ENCODE measurements around the gene SDF2L1. TPM values are rescaled to one million over a fixed set of nuclear protein-coding genes. Genes with fewer than 3 reads are reported as not detected.
A peak's percentile ranks its signal among the peaks of the same experiment; 100 is the strongest.
"Not testable (repeated sequence)": the region's sequence is repeated elsewhere in the genome, so short reads cannot be mapped to it uniquely, and the experiment has no call there.

The SDF2L1 gene
- total RNA-seq, 2 donors from 2014 or later, result 25.6 to 30.1 TPM

GRCh38 chr22:21635771-21636510 lies 6.2 kb upstream of the SDF2L1 start:
- no peaks in the 10 kb centered on the region for H3K9me3 ChIP-seq (ENCODE audit: control insufficient read depth, low read length, poor library complexity, severe bottlenecking)
- Mint-ChIP-seq H3K4me1 (peaks cover 5% of the 10 kb centered on the region), H3K27ac (no peak overlapping the region), H3K27me3 (no peaks in the 10 kb centered on the region), H3K4me3 (no peak overlapping the region), H3K36me3 (ENCODE audit: low read depth) (no peaks in the 10 kb centered on the region)
- DNase-seq (no peak), ATAC-seq (no peak)

GRCh38 chr22:21636629-21637218 lies 5.4 kb upstream of the SDF2L1 start:
- H3K4me1 Mint-ChIP-seq, result peaks cover 9% of the 10 kb centered on the region
- no peak overlapping the region for H3K27ac Mint-ChIP-seq
- DNase-seq (no peak), ATAC-seq (no peak)
- no peak overlapping the region for H3K4me3 Mint-ChIP-seq
- no peaks in the 10 kb centered on the region for H3K36me3 Mint-ChIP-seq (ENCODE audit: low read depth)
- no peaks in the 10 kb centered on the region for H3K9me3 ChIP-seq (ENCODE audit: control insufficient read depth, low read length, poor library complexity, severe bottlenecking)
- no peaks in the 10 kb centered on the region for H3K27me3 Mint-ChIP-seq

GRCh38 chr22:21637450-21637849 lies 4.7 kb upstream of the SDF2L1 start:
- DNase-seq; H3K36me3 Mint-ChIP-seq (ENCODE audit: low read depth); H3K4me3 Mint-ChIP-seq; H3K27ac Mint-ChIP-seq; H3K27me3 Mint-ChIP-seq; H3K9me3 ChIP-seq (ENCODE audit: control insufficient read depth, low read length, poor library complexity, severe bottlenecking); ATAC-seq: not testable (repeated sequence)
- H3K4me1 Mint-ChIP-seq, result peaks cover 12% of the 10 kb centered on the region

- H3K4me1 Mint-ChIP-seq, result peaks cover 17% of the 10 kb centered on the region
- no peak overlapping the region for H3K27ac Mint-ChIP-seq
- no peak for ATAC-seq
- DNase-seq, result no peak
- H3K4me3 Mint-ChIP-seq, result no peak overlapping the region
- H3K9me3 ChIP-seq (ENCODE audit: control insufficient read depth, low read length, poor library complexity, severe bottlenecking), result no peaks in the 10 kb centered on the region
- H3K27me3 Mint-ChIP-seq, result no peaks in the 10 kb centered on the region
- no peaks in the 10 kb centered on the region for H3K36me3 Mint-ChIP-seq (ENCODE audit: low read depth)
These were observed 2.7 kb upstream of the SDF2L1 start for GRCh38 chr22:21639359-21639758.

- Mint-ChIP-seq H3K27me3 (no peaks in the 10 kb centered on the region), H3K4me3 (peak overlapping the region; percentile 19), H3K36me3 (ENCODE audit: low read depth) (no peaks in the 10 kb centered on the region), H3K27ac (no peak overlapping the region), H3K4me1 (peaks cover 17% of the 10 kb centered on the region)
- ATAC-seq (no peak), DNase-seq (no peak)
- no peaks in the 10 kb centered on the region for H3K9me3 ChIP-seq (ENCODE audit: control insufficient read depth, low read length, poor library complexity, severe bottlenecking)
These were observed 1.3 kb upstream of the SDF2L1 start for GRCh38 chr22:21640810-21641209.

- Mint-ChIP-seq H3K36me3 (ENCODE audit: low read depth) (no peaks in the 10 kb centered on the region), H3K27ac (peak overlapping the region; percentile 94), H3K4me1 (peaks cover 18% of the 10 kb centered on the region), H3K27me3 (no peaks in the 10 kb centered on the region), H3K4me3 (peak overlapping the region; percentile 19)
- ATAC-seq, result no peak
- no peak for DNase-seq
- no peaks in the 10 kb centered on the region for H3K9me3 ChIP-seq (ENCODE audit: control insufficient read depth, low read length, poor library complexity, severe bottlenecking)
These were observed 699 bp upstream of the SDF2L1 start for GRCh38 chr22:21641417-21641788.

GRCh38 chr22:21642584-21643448 lies 714 bp downstream of the SDF2L1 start:
- Mint-ChIP-seq H3K4me3 (peak overlapping the region; percentile 89), H3K27ac (peak overlapping the region; percentile 94), H3K27me3 (no peaks in the 10 kb centered on the region), H3K4me1 (peaks cover 23% of the 10 kb centered on the region), H3K36me3 (ENCODE audit: low read depth) (peaks cover 2% of the 10 kb centered on the region)
- no peaks in the 10 kb centered on the region for H3K9me3 ChIP-seq (ENCODE audit: control insufficient read depth, low read length, poor library complexity, severe bottlenecking)
- peak; percentile 31 to 34 (median 32) for DNase-seq
- no peak for ATAC-seq

GRCh38 chr22:21643533-21644357 lies 1.6 kb downstream of the SDF2L1 start:
- no peak for DNase-seq

GRCh38 chr22:21645513-21645912 lies 3.4 kb downstream of the SDF2L1 start:
- not testable (repeated sequence) for ATAC-seq; H3K36me3 Mint-ChIP-seq (ENCODE audit: low read depth); DNase-seq; H3K27me3 Mint-ChIP-seq; H3K4me3 Mint-ChIP-seq; H3K9me3 ChIP-seq (ENCODE audit: control insufficient read depth, low read length, poor library complexity, severe bottlenecking); H3K27ac Mint-ChIP-seq
- peaks cover 25% of the 10 kb centered on the region for H3K4me1 Mint-ChIP-seq

More at GRCh38 chr22:21643533-21644357, 1.6 kb downstream of the SDF2L1 start:
- H3K4me3 Mint-ChIP-seq, result peak overlapping the region; percentile 89
- H3K9me3 ChIP-seq (ENCODE audit: control insufficient read depth, low read length, poor library complexity, severe bottlenecking), result no peaks in the 10 kb centered on the region
- peaks cover 2% of the 10 kb centered on the region for H3K36me3 Mint-ChIP-seq (ENCODE audit: low read depth)
- no peak for ATAC-seq
- H3K27me3 Mint-ChIP-seq, result no peaks in the 10 kb centered on the region
- peak overlapping the region; percentile 94 for H3K27ac Mint-ChIP-seq
- H3K4me1 Mint-ChIP-seq, result peaks cover 23% of the 10 kb centered on the region

- H3K4me1 Mint-ChIP-seq, result peaks cover 28% of the 10 kb centered on the region
- H3K27ac Mint-ChIP-seq, result no peak overlapping the region
- H3K27me3 Mint-ChIP-seq, result no peaks in the 10 kb centered on the region
- H3K4me3 Mint-ChIP-seq, result no peak overlapping the region
- H3K36me3 Mint-ChIP-seq (ENCODE audit: low read depth), result peaks cover 2% of the 10 kb centered on the region
- H3K9me3 ChIP-seq (ENCODE audit: control insufficient read depth, low read length, poor library complexity, severe bottlenecking), result no peaks in the 10 kb centered on the region
- peak; percentile 26 for ATAC-seq
- DNase-seq, result peak; percentile 42 to 69 (median 62)
These were observed 4.8 kb downstream of the SDF2L1 start for GRCh38 chr22:21646608-21647590.

- peaks cover 2% of the 10 kb centered on the region for H3K36me3 Mint-ChIP-seq (ENCODE audit: low read depth)
- DNase-seq (no peak), ATAC-seq (no peak)
- H3K27me3 Mint-ChIP-seq, result no peaks in the 10 kb centered on the region
- peak overlapping the region; percentile 90 for H3K4me3 Mint-ChIP-seq
- no peaks in the 10 kb centered on the region for H3K9me3 ChIP-seq (ENCODE audit: control insufficient read depth, low read length, poor library complexity, severe bottlenecking)
- peak overlapping the region; percentile 8 for H3K27ac Mint-ChIP-seq
- H3K4me1 Mint-ChIP-seq, result peaks cover 20% of the 10 kb centered on the region
These were observed 8.2 kb downstream of the SDF2L1 start for GRCh38 chr22:21650280-21650679.

All from T-helper 17 cell (primary cell).